NCI-H146 (cell line): ENCODE measurements around the gene ATP1A3.

Experiments
- DNase-seq: peaks from one replicate; lab custom pipeline; 2025; lab: John Stamatoyannopoulos, UW

The ATP1A3 gene

DNA sequence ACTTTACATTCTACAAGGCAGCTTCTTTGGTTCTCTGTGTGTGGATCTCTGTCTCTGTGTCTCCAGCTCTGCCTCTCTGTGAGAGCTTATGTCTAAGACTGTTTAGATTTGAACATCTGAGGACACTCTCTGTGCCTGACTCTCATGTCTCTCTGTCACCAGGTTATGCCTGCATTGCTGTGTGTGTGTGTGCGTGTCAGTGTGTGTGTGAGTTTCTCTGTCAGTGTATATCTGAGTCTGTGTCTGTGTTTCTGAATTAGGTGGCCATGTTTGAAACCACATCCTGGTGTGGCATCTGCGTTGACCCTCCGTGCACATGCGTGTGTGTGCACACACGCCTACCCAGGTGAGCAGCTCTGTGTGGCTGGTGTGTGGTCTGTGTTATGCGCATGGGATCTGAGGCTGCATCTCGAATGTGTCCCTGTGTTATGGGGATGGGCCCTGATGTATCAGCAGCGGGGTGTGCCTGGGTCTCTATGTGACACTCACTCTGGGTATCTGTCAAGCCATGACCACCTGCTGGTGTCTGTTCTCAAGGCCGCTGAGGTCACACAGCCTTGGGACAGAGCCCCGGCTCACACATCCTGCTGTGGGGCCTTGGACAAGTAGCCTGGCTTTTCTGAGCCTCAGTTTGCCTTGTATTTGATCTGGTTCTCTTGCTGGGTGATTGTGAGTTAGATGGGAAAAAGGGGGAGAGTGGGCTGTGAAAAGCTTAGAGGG, 6.7 kb downstream of the ATP1A3 start:
- no peak for DNase-seq

- no peak for DNase-seq
Observed at GRCh38 chr19:41984961-41985360, 9.1 kb downstream of the ATP1A3 start.

- DNase-seq: no peak
Observed at GRCh38 chr19:41981724-41982123, 12.3 kb downstream of the ATP1A3 start.

DNA sequence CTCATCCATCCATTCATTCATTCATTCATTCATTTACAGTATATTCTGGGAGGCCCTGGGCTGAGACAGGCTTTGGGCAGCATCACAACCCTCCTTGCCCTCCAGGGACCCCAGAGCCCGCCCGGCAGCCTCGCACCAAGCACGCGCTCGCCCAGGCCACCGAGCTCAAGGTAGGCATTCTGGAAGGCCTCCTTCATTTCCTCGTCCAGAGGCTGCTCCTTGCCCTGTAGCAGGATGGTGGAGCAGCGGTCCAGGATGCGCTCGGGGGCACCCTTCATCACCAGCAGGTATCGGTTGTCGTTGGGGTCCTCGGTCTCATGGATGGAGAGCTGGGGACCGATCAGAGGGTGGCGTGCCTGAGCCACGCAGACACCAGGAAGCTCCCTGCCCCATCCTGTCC, 15.6 kb downstream of the ATP1A3 start:
- DNase-seq: no peak

GRCh38 chr19:41977916-41978315, 16.1 kb downstream of the ATP1A3 start:
- DNase-seq: no peak

- DNase-seq: no peak
Observed at GRCh38 chr19:41974652-41975051, 19.4 kb downstream of the ATP1A3 start.

DNA sequence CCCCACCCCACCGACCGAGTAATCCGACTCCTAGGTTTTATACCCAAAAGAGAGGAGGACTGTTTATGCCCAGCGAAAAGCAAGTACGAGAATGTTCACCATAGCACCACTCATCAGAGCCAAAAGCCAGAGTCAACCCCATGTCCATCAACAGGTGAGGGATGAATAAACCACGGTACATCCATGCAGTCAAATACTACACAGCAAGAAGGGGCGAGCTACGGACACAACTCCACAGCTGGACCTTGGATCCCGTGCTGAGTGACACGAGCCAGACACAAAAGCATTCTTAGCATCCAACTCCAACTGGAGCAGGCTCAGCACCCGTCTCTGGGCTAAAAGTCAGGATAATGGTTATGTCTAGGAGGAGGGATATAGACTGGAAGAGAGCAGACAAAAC, 22.7 kb downstream of the ATP1A3 start:
- DNase-seq: no peak

- no peak for DNase-seq
Observed at GRCh38 chr19:41969772-41970458, 24.1 kb downstream of the ATP1A3 start.

- DNase-seq: no peak
Observed at GRCh38 chr19:41968751-41969595, 25.1 kb downstream of the ATP1A3 start.

DNA sequence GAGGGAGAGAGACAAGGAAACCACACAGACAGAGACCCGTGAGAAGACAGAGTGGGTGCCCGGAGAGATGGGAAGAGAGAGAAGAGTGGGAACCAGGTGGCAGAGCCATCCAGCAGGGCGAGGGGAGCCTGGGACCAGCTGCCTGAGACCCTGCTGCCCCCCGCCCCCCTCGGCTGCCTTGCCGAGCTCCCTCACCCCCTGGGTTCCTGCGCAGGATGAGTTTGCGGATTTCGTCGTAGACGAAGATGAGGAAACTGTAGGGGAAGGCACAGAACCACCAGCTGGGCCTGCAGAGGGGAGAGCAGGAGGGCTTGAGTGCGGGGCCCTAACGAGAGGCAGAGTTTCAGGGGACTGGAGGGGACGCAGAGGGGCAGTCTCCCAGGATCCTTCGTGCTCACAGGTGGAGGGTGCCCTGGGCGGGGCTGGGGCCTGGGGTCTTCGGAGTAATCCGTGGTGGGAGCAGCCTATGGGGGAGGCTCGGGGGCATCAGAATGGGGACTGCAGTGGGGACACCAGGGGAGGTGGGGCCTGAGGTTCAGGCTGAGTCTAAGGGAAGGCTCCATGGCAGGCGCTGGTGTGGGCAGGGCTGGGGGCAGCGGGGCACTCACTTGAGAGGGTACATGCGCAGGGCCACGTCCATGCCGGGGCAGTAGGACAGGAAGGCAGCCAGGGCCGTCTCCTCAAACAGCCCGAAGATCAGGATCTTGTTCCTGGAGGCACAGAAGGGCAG, 26.8 kb downstream of the ATP1A3 start:
- DNase-seq: no peak

GRCh38 chr19:41965106-41965505, 28.9 kb downstream of the ATP1A3 start:
- no peak for DNase-seq

- no peak for DNase-seq
Observed at GRCh38 chr19:41960973-41961372, 33.1 kb downstream of the ATP1A3 start.

DNA sequence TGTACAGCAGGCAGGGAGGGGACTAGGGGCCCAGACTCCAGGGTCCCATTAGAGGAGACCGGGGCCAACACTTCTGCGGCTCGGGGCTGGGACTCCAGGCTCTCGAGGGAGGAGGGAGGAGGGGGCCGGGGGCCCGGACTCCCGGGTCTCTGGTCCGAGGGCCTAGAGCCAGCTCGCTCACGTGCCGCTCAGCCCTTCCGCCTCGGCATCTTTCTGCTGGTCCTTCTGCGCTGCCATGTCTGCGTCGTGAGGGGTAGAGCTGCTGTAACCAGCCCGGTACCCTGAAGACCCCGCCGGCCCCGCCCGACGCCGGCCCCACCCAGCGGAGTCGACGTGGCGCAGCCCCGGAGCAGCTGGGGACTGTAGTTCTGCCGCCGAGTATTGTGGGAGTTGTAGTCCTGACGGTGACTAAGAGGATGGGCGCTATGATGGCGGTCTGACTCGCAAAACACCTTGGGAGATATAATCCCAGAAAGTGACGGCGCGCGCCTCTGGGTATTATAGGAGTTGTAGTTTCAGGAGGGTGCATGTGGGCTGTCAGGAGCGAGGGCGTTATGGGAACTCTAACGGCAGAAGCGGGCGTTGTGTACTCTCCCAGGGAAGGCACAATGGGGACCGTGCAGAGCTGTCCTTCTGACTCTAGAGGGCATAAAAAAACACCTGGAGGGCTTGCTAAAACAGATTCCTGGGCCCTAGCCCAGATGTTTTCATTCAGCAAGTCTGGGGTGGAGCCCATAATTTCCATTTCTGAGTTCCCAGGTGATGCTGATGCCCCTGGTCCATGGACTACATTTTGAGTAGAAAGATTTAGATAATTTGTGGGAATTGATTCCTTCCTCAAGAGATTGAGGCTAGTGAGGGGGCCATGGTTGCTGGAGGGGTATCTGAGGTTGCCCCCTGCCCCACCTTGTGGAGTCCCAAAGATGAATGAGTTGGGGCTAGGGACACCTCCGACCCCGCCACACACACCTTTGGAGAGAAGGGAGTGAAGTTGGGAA, 34.7 kb downstream of the ATP1A3 start, which contains the start of gene RABAC1:
Gene RABAC1 (minus strand): TSS at position 266 of the 998 bp plus-strand sequence. CDS start 29 bp downstream, at position 237.
- peak; percentile 98 for DNase-seq

GRCh38 chr19:41958367-41959055, 35.5 kb downstream of the ATP1A3 start:
- peak; percentile 86 for DNase-seq

DNA sequence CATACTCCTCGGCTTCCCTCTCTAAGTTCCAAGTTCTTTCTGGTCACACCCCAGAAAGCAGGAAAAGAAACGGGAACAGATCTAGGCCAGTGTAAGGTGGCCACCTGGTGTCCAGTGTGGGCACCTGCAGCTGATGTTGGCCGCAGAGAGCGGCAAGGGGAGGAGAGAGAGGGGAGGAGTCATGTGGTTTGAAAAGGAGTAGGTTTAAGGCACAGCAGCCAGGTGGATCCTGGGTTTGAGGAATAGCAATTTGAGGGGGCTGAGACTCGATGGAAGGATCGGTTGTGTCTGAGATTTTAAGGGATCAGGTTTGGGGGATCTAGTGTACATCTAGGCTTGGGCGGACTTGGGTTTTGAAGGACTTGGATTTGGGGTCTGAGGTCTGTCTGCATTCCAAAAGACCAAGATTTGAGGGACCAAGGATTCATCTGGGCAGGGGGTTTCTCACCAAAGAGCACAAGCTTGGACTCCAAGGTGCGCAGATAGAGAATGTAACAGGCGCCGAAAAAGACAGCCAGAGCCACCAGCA, 36.1 kb downstream of the ATP1A3 start:
- DNase-seq: peak; percentile 88

DNA sequence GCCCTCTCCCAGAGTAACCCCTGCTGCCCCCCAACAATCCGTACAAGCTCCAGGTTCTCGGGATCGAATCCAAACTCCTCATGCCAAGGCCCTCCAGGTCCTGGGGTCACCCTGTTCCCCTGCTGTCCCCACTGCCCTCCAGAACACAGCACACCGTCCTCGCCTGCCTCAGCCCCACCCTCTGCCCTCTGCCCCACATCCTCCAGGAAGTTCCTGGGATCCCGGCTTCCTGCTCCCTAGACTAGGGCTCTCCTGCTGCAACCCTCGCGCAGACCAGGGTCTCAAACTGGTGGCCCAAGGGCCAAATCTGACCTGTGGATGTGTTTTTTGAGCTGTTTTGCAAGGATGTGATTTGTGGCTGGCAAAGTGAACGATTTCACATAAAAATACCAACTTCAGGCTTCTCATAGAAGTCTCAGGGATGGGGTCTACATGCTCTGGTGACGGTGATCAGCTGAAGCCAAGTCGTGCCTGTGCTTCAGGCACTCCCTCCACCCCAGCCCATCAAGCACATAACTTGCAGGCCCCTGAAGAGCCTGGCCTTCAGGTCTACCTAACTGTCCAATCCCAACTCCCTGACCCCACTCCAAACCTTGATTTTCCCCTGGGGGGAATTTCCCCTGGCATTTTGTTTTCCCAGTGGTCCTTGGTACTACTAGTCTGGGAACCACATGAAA, 36.7 kb downstream of the ATP1A3 start:
- no peak for DNase-seq

DNA sequence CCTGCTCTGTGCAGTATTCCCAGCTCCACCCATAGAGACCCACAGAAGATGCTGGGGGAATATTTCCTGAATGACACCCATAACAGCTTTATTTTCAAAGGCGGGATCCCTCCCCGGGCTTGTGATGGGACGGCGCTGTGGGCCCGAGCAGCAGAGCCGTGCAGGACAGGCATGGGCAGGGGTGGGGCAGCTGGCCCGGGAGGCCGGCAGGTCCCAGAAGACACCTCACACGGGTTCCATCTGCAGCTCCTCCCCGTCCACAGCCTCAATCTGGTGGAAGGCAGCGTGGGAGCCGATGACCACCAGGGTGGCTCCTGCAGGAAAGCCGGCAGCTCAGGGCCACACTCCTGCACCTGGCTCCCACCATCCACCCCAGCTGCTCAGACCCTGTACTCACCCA, 37.4 kb downstream of the ATP1A3 start:
- no peak for DNase-seq

GRCh38 chr19:41955521-41955920, 38.5 kb downstream of the ATP1A3 start:
- DNase-seq: no peak

DNA sequence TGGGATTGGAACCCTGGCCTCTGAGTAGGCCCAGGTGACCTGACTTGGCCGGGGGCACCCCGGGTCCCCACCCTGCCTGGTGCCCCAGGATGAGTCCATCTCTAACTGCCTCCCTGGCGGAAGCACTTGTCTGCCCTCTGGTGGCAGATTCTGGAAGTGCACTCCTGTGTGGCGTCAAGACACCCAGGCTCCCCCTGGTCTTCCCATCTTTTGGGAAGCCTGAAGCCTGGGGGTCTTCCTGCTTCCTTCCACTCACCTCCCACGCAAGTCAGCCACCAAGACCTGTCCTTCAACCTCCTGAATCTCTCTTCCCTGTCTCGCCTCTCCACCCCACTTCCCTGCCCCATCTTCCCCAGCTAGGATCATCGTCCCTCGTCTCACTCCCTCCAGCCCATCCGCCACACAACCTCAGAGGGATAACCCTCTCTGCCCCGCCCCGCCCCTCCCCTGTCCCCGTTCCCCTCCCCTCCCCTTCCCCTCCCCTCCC, 42.3 kb downstream of the ATP1A3 start:
- DNase-seq: peak; percentile 71
